Measurements from ENCODE around the gene OR5M8. TPM values are rescaled to one million over a fixed set of nuclear protein-coding genes. Genes with fewer than 3 reads are reported as not detected.

OR5M8 gene
- polyA plus RNA-seq, 6 donors from 2014 or later: not detected

Other genes starting within 250 kb of the OR5M8 start
- not detected for gene OR5T3, start 239.1 kb downstream of the OR5M8 start, polyA plus RNA-seq (ENCODE audit: low read depth in 6 of 6)
- not detected for gene OR5T1, start 217.2 kb downstream of the OR5M8 start, polyA plus RNA-seq (ENCODE audit: low read depth in 6 of 6)
- not detected for gene OR8H1, start 199.1 kb downstream of the OR5M8 start, polyA plus RNA-seq (ENCODE audit: low read depth in 6 of 6)
- gene OR8K3, start 176.2 kb downstream of the OR5M8 start, polyA plus RNA-seq (ENCODE audit: low read depth in 6 of 6): not detected
- not detected for gene OR8K1, start 145.3 kb downstream of the OR5M8 start, polyA plus RNA-seq (ENCODE audit: low read depth in 6 of 6)
- not detected for gene OR8J1, start 137.1 kb downstream of the OR5M8 start, polyA plus RNA-seq (ENCODE audit: low read depth in 6 of 6)
- gene OR8U1, start 115.7 kb downstream of the OR5M8 start, polyA plus RNA-seq (ENCODE audit: low read depth in 6 of 6): not detected
- not detected for gene OR5AL1, start 78.7 kb downstream of the OR5M8 start, polyA plus RNA-seq (ENCODE audit: low read depth in 6 of 6)
- not detected for gene OR5M3, start 18.0 kb downstream of the OR5M8 start, polyA plus RNA-seq (ENCODE audit: low read depth in 6 of 6)
- gene OR5M11, start 51.9 kb upstream of the OR5M8 start, polyA plus RNA-seq (ENCODE audit: low read depth in 6 of 6): not detected
- not detected for gene OR5M10, start 86.4 kb upstream of the OR5M8 start, polyA plus RNA-seq (ENCODE audit: low read depth in 6 of 6)
- not detected for gene OR5M1, start 123.5 kb upstream of the OR5M8 start, polyA plus RNA-seq (ENCODE audit: low read depth in 6 of 6)
- gene OR5AP2, start 151.1 kb upstream of the OR5M8 start, polyA plus RNA-seq (ENCODE audit: low read depth in 6 of 6): not detected
- not detected for gene OR5AR1, start 172.3 kb upstream of the OR5M8 start, polyA plus RNA-seq (ENCODE audit: low read depth in 6 of 6)
- not detected for gene OR9G1, start 207.7 kb upstream of the OR5M8 start, polyA plus RNA-seq (ENCODE audit: low read depth in 6 of 6)